ENCODE results near the gene ASNS.

Gene ASNS

DNA sequence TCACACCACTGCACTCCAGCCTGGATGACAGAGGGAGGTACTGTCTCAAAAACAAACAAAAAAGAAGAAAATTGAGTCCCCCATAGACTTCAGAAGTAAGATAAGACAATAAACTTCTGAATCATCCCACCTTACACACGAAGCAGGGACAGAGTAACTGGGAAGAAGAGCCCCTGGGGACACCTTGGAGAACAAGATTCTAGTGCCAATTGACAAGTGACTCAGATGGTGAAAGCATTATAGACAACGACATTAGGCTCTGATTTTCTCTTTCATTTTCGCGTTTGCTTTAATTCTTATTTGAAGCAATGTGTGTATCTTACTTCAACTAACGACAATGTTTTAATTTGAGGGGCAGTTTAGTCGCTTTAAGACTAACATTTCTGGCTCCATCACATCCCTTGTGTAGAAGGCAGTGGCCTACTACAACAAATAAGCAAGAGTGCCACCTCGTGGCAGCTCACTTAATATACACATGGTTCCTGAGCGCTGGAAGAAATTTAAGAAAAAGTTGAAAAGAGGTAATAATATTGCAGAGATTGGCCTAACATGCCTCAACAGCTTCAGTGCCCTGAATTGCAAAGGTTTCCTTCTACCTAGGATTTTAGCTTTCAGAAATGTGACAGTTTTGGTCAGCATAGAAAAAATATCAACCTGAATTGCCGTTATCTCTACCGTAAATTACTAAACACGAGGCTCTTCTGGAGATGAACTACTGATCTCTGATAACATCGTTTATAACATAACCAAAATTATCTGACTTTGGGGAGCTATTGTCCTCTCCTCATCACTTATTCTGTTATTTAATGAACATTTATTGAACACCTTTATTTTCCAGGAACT, 36.7 kb downstream of the ASNS start:
- DNase-seq: peak; percentile 23

DNA sequence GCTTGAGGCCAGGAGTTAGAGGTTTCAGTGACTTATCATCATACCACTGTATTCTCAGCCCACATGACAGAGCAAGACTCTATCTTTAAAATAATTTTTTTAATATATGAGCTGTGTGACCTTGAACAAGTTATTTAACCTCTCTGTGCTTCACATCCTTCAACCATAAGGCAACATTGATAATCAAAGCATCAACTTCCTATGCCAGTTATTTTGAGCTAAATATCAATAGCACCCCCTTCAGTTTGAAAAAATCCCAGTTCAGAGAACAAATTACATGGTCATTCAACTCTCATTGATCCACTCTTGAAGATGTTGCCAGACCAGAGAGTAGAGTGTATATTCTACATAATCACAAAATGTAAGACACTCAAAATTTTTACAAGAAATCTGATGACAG, 53.0 kb downstream of the ASNS start:
- no peak for DNase-seq

DNA sequence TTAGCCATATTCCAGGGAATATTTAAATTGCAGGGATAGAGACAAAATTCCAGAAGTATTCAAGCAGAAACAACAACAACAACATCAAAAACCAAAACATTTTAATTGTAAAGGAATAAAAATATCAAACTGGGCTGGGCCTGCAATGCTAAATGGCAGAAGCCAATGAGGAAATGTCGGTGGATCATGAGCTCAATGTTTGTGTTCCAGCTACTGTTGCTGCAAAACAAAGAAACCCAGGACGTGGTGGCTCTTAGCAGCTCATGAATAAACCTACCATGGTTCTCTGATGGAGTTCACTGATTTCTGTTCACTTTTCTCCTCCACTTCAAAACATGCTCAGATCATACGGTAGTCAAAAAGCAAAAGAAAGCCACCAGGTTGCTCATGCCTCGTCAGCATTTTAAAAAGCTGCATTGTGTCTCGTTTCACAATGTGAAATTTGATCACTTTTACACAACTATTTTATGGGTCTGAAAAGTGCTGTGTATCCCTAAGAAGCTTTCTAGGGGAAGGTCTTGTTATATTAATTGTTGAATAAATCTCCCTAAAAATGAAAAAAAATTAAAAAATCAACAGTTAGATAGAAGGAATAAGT, 54.0 kb downstream of the ASNS start:
- no peak for DNase-seq

Measured in NCI-H526 treated with DMSO at 0.1 percent for 48 hours (cell line).